Activated naive CD4-positive, alpha-beta T cell treated with anti-CD3 and anti-CD28 coated beads for 36 hours (primary cell): Measurements from ENCODE around the gene TRDMT1. TPM values are rescaled to one million over a fixed set of nuclear protein-coding genes. Genes with fewer than 3 reads are reported as not detected.
A peak's percentile ranks its signal among the peaks of the same experiment; 100 is the strongest.

Experiments used
- CTCF ChIA-PET: fragments of 350-600 bp; sonication (Branson Sonifier 250); formaldehyde crosslinking; loops from one replicate; lab custom pipeline; 2021; ENCODE audit warnings: antibody characterized with exemption; lab: Charles Lee
- DNase-seq: peaks from one replicate; pipeline ENCODE4 v3.0.0-alpha.2; 2020
- H3K27ac Mint-ChIP-seq: one replicate; pipeline ENCODE4 v1.8.0; 2021; ENCODE audit warnings: mild to moderate bottlenecking, mixed read lengths
- H3K27me3 Mint-ChIP-seq: one replicate; pipeline ENCODE4 v1.8.0; 2021; ENCODE audit warnings: low read depth, mixed read lengths
- H3K36me3 Mint-ChIP-seq: one replicate; pipeline ENCODE4 v1.8.0; 2021; ENCODE audit warnings: low read depth, mixed read lengths
- H3K4me1 Mint-ChIP-seq: one replicate; pipeline ENCODE4 v1.8.0; 2021; ENCODE audit warnings: low read depth, mixed read lengths
- H3K4me3 Mint-ChIP-seq: one replicate; pipeline ENCODE4 v1.8.0; 2021; ENCODE audit warnings: mild to moderate bottlenecking, moderate library complexity, mixed read lengths
- H3K9me3 Mint-ChIP-seq: one replicate; pipeline ENCODE4 v1.8.0; 2021; ENCODE audit warnings: mixed read lengths
- intact Hi-C: fragments of 100-400 bp; cut with micrococcal nuclease; formaldehyde crosslinking; loops from one replicate; pipeline ENCODE4 v1.15.1; 2023
- total RNA-seq, 2 experiments: library from RNA; stranded (reverse); gene quantifications; one replicate each; pipeline ENCODE4 v1.2.3, GENCODE V29; 2021

The TRDMT1 gene
- total RNA-seq, 2 experiments from 2014 or later: 6.5 to 7.2 TPM

DNA sequence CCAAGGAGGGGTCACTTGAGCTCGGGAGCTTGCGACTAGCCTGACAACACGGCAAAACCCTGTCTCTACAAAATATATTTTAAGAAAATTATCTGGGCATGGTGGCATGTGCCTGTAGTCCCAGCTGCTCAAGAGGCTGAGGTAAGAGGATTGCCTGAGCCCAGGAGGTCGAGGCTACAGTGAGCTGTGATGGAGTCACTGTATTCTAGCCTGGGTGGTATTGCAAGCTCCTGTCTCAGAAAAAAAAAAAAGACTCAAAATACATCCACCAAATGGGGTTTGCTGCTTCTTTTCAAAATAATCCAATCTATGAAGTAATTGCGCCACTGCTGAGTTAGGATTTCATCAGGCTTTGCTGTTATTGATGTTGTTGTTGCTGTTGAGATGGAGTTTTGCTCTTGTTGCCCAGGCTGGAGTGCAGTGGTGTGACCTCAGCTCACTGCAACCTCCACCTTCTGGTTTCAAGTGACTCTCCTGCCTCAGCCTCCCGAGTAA is 15.5 kb upstream of the TRDMT1 start:
- H3K4me1 Mint-ChIP-seq: peaks cover 33% of the 10 kb centered on the region
- intact Hi-C loops: loop anchor here (1.0 to 5.0 kb wide), 10 partner anchors 10 to 1435 kb away; partner anchors contain the start of genes NSUN6, RSU1 and TRDMT1
- H3K27ac Mint-ChIP-seq: no peak overlapping the region
- H3K27me3 Mint-ChIP-seq: no peaks in the 10 kb centered on the region
- DNase-seq: no peak
- H3K9me3 Mint-ChIP-seq: no peaks in the 10 kb centered on the region
- CTCF ChIA-PET: interaction anchor here (1.1 to 2.1 kb wide), 3 partner anchors 9 to 16 kb away, joined by 4 to 10 read pairs (median 6); partner anchors contain the start of gene TRDMT1
- H3K36me3 Mint-ChIP-seq: no peaks in the 10 kb centered on the region
- no peak overlapping the region for H3K4me3 Mint-ChIP-seq

DNA sequence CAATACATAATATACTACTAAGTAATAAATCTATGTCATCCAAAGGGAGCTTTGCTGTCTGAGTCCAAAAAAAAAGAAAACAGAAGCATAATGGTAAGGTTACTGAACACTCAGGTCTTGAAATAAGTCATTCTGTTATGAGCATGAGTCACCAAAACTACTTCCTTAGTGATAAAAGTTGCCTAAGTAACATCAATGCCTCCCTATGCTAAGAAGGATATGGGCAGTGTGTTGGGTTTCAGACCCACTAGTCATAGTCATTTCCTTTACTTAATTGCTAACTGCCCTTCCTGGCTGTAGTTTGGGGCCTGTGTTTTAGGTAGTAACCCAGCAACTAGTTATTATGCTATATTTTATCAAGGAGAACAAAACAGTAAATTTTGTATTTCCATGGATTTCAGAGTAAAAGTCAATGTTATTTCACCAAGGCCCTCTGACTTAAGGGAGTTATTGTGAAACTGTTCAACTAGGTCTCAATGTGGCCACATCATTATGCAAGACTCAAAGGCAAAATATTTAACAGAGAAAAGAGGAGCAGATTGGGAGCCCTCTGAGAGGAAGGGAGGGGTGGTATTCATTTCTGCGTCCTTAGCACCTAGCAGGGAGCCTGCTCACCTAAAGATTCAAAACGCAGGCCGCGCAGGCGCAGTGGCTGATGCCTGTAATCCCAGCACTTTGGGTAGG is 14.9 kb upstream of the TRDMT1 start:
- no peaks in the 10 kb centered on the region for H3K9me3 Mint-ChIP-seq
- peak overlapping the region; percentile 54 for H3K27ac Mint-ChIP-seq
- CTCF ChIA-PET: interaction anchor here (0.7 to 2.1 kb wide), 5 partner anchors 10 to 150 kb away, joined by 3 to 10 read pairs (median 6); partner anchors contain the start of gene TRDMT1
- no peak overlapping the region for H3K4me3 Mint-ChIP-seq
- no peaks in the 10 kb centered on the region for H3K36me3 Mint-ChIP-seq
- intact Hi-C loops: loop anchor here (1.0 to 5.0 kb wide), 10 partner anchors 10 to 1436 kb away; partner anchors contain the start of genes NSUN6, RSU1 and TRDMT1
- peak; percentile 55 for DNase-seq
- peaks cover 33% of the 10 kb centered on the region for H3K4me1 Mint-ChIP-seq
- H3K27me3 Mint-ChIP-seq: no peaks in the 10 kb centered on the region

DNA sequence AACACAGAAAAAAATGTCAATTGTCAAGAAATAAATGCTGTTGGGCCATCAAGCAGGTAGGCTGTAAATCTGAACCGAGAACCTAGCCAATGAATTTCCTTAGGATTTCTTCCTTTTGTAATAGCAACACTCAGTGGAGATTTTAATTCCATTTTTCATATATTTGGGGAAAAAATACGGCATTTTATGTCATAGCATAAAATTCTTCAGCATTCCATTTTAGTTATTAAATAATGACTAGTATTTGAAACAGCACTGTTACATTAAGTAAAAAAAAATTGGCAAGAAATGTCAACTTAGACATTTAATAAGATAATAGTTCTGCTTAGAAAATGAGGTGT is 14.3 kb upstream of the TRDMT1 start:
- intact Hi-C loops: loop anchor here (1.0 to 5.0 kb wide), 10 partner anchors 9 to 1437 kb away; partner anchors contain the start of genes NSUN6, RSU1 and TRDMT1
- H3K27me3 Mint-ChIP-seq: no peaks in the 10 kb centered on the region
- H3K4me3 Mint-ChIP-seq: no peak overlapping the region
- no peak overlapping the region for H3K27ac Mint-ChIP-seq
- peaks cover 30% of the 10 kb centered on the region for H3K4me1 Mint-ChIP-seq
- H3K9me3 Mint-ChIP-seq: no peaks in the 10 kb centered on the region
- no peaks in the 10 kb centered on the region for H3K36me3 Mint-ChIP-seq
- no peak for DNase-seq
- CTCF ChIA-PET: interaction anchor here (0.6 to 2.1 kb wide), 5 partner anchors 9 to 231 kb away, joined by 3 to 10 read pairs (median 6); partner anchors contain the start of gene TRDMT1

DNA sequence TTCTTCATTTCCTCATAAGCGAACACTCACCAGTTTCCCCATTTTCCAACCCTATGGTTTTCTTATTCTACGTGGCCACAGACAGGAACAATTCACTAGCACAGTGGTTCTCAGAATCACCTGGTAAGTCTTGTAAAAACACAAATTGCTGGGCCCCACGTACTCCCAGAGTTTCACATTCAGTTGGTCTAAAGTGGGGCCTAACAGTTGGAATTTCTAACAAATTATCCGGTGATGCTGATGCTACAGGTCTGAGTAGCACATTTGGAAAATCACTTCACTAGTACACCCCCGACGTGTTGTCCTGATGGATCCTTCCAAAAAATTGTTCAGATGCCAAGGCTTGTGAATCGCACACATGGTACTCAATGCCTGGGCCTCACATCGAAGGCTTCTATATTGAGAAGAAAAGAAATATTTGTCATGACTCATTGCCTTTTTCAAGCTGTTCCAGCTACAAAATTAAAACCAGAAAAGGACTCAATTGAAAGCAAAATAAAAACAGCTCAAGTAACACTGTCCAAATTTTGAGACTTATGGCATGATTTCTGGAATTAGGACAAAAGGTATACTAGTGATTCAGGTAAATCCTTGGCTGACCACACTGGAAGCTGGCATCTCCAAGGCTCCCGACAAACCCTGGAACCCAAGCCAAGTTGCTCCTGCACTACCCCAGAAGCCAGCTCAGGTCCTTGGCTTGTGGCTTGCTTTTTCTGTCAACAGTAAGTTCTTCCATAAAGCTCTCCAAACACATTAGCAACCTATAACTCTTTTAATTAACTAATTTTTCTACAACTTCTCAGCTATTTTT is 13.7 kb upstream of the TRDMT1 start:
- Mint-ChIP-seq H3K4me3 (no peak overlapping the region), H3K9me3 (no peaks in the 10 kb centered on the region), H3K27ac (no peak overlapping the region), H3K36me3 (no peaks in the 10 kb centered on the region), H3K27me3 (no peaks in the 10 kb centered on the region), H3K4me1 (peaks cover 28% of the 10 kb centered on the region)
- CTCF ChIA-PET: interaction anchor here (0.6 to 2.1 kb wide), 3 partner anchors 14 to 232 kb away, joined by 3 to 10 read pairs (median 9); partner anchors contain the start of gene TRDMT1
- intact Hi-C loops: loop anchor here (5.0 kb wide), 1 partner anchor 1437 kb away; the partner anchor contains the start of gene NSUN6
- DNase-seq: no peak

DNA sequence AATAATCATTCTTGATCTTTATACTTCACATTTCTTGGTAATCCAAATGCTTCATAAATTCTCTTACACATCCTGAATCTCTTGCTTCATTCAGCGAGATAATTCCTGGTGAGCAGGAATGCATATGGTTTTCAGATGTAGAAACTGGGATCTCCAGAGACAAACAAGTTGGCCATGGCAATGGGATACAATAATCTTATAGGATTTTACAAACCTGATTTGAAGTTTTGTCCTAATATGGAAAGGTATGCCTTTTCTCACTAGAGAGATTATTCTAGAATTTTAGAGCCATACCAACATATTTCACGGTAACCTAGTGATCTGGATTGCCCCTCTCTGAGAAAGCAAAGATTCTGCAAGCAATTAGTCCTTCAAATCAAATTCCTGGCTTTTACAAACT is 13.1 kb upstream of the TRDMT1 start:
- intact Hi-C loops: no loop called here
- Mint-ChIP-seq H3K27me3 (no peaks in the 10 kb centered on the region), H3K4me3 (no peak overlapping the region), H3K36me3 (no peaks in the 10 kb centered on the region), H3K4me1 (peaks cover 28% of the 10 kb centered on the region), H3K27ac (no peak overlapping the region), H3K9me3 (no peaks in the 10 kb centered on the region)
- DNase-seq: no peak
- CTCF ChIA-PET: interaction anchor here (1.8 kb wide), 1 partner anchor 16 kb away, joined by 9 read pairs; no protein-coding TSS in a partner anchor

DNA sequence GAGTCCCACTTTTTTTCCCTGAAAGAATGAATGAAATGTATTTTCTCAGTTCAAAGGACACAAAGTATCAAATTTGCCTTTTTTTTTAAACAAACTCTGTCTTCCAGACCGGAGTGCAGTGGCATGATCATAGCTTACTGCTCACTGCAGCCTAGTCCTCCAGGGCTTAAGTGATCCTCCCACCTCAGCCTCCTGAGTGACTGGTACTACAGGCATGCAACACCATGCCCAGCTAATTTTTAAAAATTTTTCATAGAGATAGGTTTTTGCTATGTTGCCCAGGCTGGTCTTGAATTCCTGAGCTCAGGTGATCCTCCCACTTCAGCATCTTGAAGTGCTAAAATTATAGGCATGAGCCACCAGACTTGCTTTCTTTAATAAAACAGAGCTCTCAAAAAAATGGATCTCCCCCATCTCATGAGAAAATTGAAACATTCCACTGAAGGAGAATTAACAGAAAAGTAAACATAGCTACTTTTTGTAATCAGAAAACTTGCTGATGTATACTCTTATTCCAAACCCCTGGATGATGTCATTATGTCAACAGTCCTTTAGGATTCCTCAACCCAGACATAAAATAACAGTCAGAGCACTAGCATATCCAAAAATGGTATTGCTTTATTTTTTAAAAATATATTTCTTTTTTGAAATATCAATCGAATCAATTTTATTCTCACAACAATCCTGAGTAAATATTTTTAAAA is 12.3 kb upstream of the TRDMT1 start:
- Mint-ChIP-seq H3K27me3 (no peaks in the 10 kb centered on the region), H3K9me3 (no peaks in the 10 kb centered on the region), H3K36me3 (no peaks in the 10 kb centered on the region), H3K4me3 (no peak overlapping the region), H3K27ac (no peak overlapping the region), H3K4me1 (peaks cover 28% of the 10 kb centered on the region)
- CTCF ChIA-PET: interaction anchor here (0.6 to 1.2 kb wide), 3 partner anchors 13 to 58 kb away, joined by 3 read pairs; no protein-coding TSS in a partner anchor
- intact Hi-C loops: no loop called here
- no peak for DNase-seq

DNA sequence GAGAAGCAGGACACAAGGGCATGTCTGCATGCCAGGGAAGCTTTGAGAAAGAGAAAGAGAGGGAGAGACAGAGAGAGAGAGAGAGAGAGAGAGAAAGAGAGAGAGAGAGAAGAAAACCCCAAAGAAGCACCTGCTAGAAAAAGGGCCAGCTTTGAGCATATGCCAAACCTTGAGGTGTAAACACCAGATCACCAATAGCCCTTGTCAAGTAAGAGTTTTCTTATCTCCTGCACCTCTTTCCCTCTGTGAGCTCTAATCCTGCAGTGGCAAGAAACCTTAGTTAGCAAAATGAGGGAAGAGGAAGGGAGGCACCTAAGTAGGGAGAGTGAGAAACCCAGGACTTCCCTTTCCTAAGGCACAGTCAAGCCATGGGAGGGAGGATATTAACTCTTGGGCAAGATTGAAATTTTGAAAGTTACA is 11.3 kb upstream of the TRDMT1 start:
- Mint-ChIP-seq H3K4me1 (peaks cover 24% of the 10 kb centered on the region), H3K36me3 (no peaks in the 10 kb centered on the region), H3K4me3 (no peak overlapping the region), H3K27me3 (no peaks in the 10 kb centered on the region), H3K27ac (no peak overlapping the region), H3K9me3 (no peaks in the 10 kb centered on the region)
- no peak for DNase-seq
- CTCF ChIA-PET: interaction anchor here (0.5 to 1.2 kb wide), 3 partner anchors 12 to 75 kb away, joined by 3 to 6 read pairs (median 3); no protein-coding TSS in a partner anchor
- intact Hi-C loops: no loop called here

DNA sequence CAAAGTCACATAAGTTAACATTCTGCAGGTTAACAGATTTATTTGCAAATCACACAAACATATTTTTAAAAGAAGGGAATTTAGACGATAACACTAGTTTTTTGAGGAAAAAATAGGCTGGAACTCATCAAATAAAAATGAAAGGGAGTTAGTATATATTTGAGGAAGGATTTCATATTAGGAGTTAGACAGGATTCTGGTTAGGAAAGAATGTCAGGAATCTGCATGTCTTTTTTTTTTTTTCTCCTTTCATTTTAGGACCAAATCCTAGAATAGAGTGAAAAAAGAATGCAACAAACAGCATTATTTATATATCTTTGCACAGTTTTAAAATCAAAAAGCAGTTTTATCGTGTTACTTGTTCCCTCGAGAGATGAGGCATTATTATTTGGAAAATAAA is 8.9 kb upstream of the TRDMT1 start:
- H3K4me3 Mint-ChIP-seq: no peak overlapping the region
- intact Hi-C loops: no loop called here
- H3K4me1 Mint-ChIP-seq: peaks cover 21% of the 10 kb centered on the region
- no peaks in the 10 kb centered on the region for H3K36me3 Mint-ChIP-seq
- CTCF ChIA-PET: no interaction called here
- no peaks in the 10 kb centered on the region for H3K27me3 Mint-ChIP-seq
- no peak for DNase-seq
- no peak overlapping the region for H3K27ac Mint-ChIP-seq
- no peaks in the 10 kb centered on the region for H3K9me3 Mint-ChIP-seq

DNA sequence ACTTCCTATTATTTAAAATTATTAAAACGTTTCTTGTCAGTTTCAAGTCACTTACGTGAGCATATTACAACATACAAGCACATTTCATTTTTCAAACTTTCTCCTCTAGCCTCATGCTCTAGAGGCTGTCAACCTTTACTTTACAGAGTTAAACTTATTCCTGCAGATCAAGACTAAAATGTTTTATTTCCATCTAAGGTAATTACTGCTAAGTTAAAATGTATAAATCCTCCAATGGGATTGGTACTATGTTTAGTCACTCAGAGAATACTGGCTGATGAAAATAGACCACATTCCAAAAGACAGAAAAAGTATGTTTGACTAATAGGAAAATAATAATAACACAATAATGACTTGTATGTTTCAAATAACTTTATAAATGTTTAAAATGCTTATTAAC is 8.4 kb upstream of the TRDMT1 start:
- Mint-ChIP-seq H3K27me3 (no peaks in the 10 kb centered on the region), H3K4me3 (no peak overlapping the region), H3K27ac (no peak overlapping the region), H3K36me3 (no peaks in the 10 kb centered on the region), H3K9me3 (no peaks in the 10 kb centered on the region), H3K4me1 (peaks cover 18% of the 10 kb centered on the region)
- no peak for DNase-seq
- intact Hi-C loops: no loop called here
- CTCF ChIA-PET: no interaction called here

DNA sequence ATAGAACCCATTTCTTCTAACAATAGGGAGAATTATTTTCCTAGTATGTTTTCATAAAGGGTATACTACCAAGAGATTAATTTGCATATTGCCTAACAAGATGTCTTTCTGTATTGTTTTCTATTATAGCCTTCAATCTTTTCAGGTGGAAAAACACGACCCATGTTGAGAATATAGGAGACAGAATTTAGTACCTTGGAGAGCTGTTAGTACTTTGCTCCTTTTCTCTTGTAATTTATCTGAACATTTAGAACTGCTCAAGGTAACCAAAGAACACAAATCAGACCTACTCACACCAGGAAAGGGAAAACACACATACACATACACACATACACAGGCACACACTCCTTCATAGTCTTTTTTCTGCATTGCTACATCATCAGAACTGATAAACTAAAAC is 7.8 kb upstream of the TRDMT1 start:
- Mint-ChIP-seq H3K9me3 (no peaks in the 10 kb centered on the region), H3K27ac (no peak overlapping the region), H3K4me1 (peaks cover 18% of the 10 kb centered on the region), H3K36me3 (no peaks in the 10 kb centered on the region), H3K4me3 (no peak overlapping the region), H3K27me3 (no peaks in the 10 kb centered on the region)
- no peak for DNase-seq
- intact Hi-C loops: no loop called here
- CTCF ChIA-PET: interaction anchor here (0.6 to 4.0 kb wide), 2 partner anchors 14 to 19 kb away, joined by 3 to 19 read pairs; partner anchors contain the start of gene VIM

DNA sequence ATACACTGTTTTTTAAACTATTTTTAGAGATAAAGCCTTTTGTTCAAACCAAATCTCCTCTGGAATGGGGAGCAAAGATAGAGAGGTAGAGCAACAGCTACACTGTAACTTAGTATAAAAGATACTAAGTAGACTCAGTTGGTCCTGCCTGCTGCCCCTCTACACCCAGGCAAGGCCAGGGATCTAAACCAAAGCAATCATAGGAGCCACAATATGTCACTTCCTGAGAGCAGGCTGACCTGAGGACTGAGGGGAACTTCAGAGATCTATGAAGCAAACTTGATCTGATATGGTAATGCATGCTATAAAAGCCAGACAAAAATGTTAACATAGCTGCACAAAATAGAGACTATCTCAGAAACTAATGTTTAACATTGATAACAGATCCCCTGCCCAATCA is 7.0 kb upstream of the TRDMT1 start:
- CTCF ChIA-PET: interaction anchor here (4.0 kb wide), 1 partner anchor 20 kb away, joined by 19 read pairs; the partner anchor contains the start of gene VIM
- H3K4me3 Mint-ChIP-seq: no peak overlapping the region
- H3K36me3 Mint-ChIP-seq: no peaks in the 10 kb centered on the region
- no peaks in the 10 kb centered on the region for H3K27me3 Mint-ChIP-seq
- H3K4me1 Mint-ChIP-seq: peaks cover 21% of the 10 kb centered on the region
- intact Hi-C loops: no loop called here
- no peak overlapping the region for H3K27ac Mint-ChIP-seq
- H3K9me3 Mint-ChIP-seq: no peaks in the 10 kb centered on the region
- DNase-seq: no peak
